SK-N-MC (cell line): ENCODE results near the gene COL15A1.

Source experiments
- DNase-seq: peaks from one replicate; pipeline ENCODE4 v3.0.0-alpha.2; 2011; ENCODE audit warnings: low read depth, low spot score
- H3K27ac ChIP-seq: fragments of 200-600 bp; sonication (generic); 2 replicates; pipeline ENCODE4 v1.5.1; 2016; ENCODE audit warnings: mixed run types
- H3K36me3 ChIP-seq: fragments of 200-600 bp; sonication (generic); 2 replicates; pipeline ENCODE4 v1.6.1; 2017; ENCODE audit warnings: antibody characterized with exemption, low read length, mixed read lengths; ENCODE audit not compliant: insufficient read depth
- H3K4me3 ChIP-seq: fragments of 200-600 bp; sonication (generic); 2 replicates; pipeline ENCODE4 v1.5.1; 2016
- H3K9ac ChIP-seq: fragments of 200-600 bp; sonication (generic); 2 replicates; pipeline ENCODE4 v1.8.0; 2017; ENCODE audit warnings: mixed run types, mixed read lengths; ENCODE audit not compliant: insufficient read length
- H3K9me3 ChIP-seq: fragments of 200-600 bp; sonication (generic); 2 replicates; pipeline ENCODE4 v1.6.1; 2017; ENCODE audit warnings: low read depth, mild to moderate bottlenecking, antibody characterized with exemption, low read length, moderate library complexity, mixed read lengths
- EZH2 ChIP-seq: fragments of 200-600 bp; sonication (generic); IDR thresholded peaks from one replicate; pipeline ENCODE4 v1.6.1; 2017; ENCODE audit warnings: antibody characterized with exemption
- FOXP2 ChIP-seq: optimal IDR thresholded peaks from 2 replicates; pipeline ENCODE3; 2011; ENCODE audit warnings: mild to moderate bottlenecking, moderate library complexity; ENCODE audit not compliant: insufficient read depth; ENCODE audit errors: extremely low read length, control extremely low read depth
- POLR2AphosphoS5 ChIP-seq: IDR thresholded peaks from 2 replicates; pipeline ENCODE4 v1.6.1; 2012; ENCODE audit warnings: mild to moderate bottlenecking, low read depth, low read length, borderline replicate concordance

The COL15A1 gene

DNA sequence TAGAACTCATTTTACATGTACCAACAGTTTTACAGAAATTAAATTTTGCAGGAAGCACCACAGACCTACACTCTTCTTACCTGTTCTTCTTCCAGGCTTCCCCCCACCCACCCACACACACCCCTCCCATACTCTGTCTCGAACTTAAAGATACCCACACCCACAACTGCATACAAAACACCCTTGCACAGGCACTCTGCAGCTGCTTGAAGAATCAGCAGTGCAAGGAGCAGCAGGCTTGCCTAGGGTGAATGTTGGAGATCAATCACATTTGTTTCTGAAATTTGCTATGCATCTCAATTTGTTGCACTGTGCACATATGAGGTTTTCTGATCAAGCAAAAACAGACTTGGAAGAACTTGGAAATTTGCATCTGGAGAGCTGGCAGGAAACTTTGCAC lies 83.7 kb downstream of the COL15A1 start:
- Histone ChIP-seq H3K4me3 (no peak overlapping the region), H3K9me3 (no peaks in the 10 kb centered on the region), H3K9ac (no peak overlapping the region), H3K36me3 (no peaks in the 10 kb centered on the region), H3K27ac (no peak overlapping the region)
- TF ChIP-seq FOXP2 (no peak), EZH2 (no peak), POLR2AphosphoS5 (no peak)
- no peak for DNase-seq

DNA sequence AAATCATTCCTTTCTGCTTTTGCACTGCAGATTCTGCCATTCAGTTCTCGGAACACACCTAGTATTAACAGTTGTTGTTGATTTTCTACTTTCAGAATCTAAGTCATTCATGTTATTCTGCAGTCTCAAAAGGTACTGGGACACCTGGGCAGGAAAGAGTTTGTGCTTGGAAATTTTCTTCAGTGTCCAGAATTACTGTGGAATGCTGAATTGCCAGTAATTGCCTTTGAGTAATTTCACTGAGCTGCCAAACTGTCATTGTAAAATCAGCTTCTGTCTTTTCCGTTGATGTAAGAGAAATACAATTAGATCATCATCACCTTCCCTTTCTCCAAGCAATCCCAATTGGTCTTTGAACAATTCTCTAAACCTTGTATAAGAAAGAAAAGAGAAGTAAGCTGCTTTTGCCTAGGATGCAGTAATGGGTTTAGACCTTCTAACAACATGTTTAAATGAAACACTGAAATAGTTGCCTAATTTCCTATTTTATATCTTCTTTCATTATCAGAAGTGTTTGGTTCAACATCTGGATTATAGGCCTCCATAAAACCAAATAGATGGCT lies 85.5 kb downstream of the COL15A1 start:
- Histone ChIP-seq H3K36me3 (no peaks in the 10 kb centered on the region), H3K27ac (no peak overlapping the region), H3K4me3 (no peak overlapping the region), H3K9ac (no peak overlapping the region), H3K9me3 (no peaks in the 10 kb centered on the region)
- DNase-seq: no peak
- TF ChIP-seq POLR2AphosphoS5 (no peak), EZH2 (no peak), FOXP2 (no peak)

DNA sequence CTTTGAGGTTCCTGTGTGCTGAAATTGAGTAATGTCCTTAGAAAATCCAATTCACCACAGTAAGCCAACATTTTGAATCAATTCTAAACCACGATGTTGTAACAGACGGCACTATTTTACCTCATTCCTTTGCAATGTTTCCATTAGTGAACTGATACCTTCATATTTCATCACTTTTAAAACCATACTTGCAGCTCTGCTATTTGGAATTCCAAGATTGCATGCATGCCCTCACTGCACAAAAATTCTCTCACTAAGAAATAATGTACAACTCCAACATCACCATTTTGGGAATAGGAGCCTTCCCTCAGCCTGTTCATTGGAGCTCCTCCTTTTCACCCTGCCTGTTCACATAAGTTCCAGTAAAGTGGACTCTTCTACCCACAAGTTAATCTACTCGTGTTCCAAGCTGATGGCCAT lies 86.4 kb downstream of the COL15A1 start:
- TF ChIP-seq FOXP2 (no peak), POLR2AphosphoS5 (no peak), EZH2 (no peak)
- Histone ChIP-seq H3K27ac (no peak overlapping the region), H3K9ac (no peak overlapping the region), H3K4me3 (no peak overlapping the region), H3K36me3 (no peaks in the 10 kb centered on the region), H3K9me3 (no peaks in the 10 kb centered on the region)
- no peak for DNase-seq

DNA sequence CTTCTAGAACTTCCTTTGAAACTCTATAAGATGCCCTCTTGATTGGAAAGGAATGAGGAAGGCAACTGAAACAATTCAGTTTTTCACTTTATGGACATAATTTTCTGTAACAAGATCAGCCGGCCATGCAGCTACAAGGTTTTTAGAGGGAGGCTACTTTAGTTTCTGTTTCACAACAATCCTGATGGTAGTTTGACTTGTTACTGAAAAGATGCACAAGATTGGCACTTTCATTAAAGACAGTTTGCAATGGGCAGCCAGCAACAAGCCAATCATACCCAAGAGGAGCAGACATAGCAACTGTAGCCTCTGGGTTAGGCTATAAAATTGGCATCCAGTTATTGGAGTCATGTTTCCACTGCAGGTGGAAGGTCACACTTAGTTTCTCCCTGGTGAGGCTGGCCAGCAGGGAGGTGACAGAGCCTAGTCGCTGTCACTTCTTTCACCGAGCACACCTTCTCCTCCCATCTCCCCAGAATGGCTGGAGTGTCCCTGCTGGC lies 87.0 kb downstream of the COL15A1 start:
- Histone ChIP-seq H3K27ac (no peak overlapping the region), H3K9ac (no peak overlapping the region), H3K4me3 (no peak overlapping the region), H3K36me3 (no peaks in the 10 kb centered on the region), H3K9me3 (no peaks in the 10 kb centered on the region)
- TF ChIP-seq FOXP2 (no peak), EZH2 (no peak), POLR2AphosphoS5 (no peak)
- no peak for DNase-seq

DNA sequence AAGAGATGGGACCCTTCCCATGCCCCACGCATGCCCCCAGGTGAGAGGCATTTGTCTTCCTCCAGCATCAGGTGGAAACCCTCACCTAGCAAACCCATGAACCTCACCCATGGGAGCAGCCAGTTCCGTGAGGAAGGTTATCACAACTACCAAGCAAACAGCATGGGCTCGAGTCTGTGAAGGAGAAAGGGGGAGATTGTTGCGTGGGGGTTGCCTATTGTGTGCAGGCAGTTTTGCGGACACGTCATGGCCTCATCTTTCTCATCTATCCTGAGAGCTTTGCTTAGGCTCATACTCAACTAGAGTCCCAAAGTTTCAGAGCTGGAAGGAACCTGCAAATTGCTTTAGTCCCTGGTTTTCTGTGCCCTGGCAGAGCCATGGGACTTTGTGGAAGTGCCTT lies 87.6 kb downstream of the COL15A1 start:
- no peak for DNase-seq
- no peaks in the 10 kb centered on the region for H3K9me3 ChIP-seq
- H3K36me3 ChIP-seq: no peaks in the 10 kb centered on the region
- TF ChIP-seq FOXP2: no peak
- TF ChIP-seq EZH2: no peak
- TF ChIP-seq POLR2AphosphoS5: no peak
- no peak overlapping the region for H3K4me3 ChIP-seq
- no peak overlapping the region for H3K9ac ChIP-seq
- H3K27ac ChIP-seq: no peak overlapping the region

DNA sequence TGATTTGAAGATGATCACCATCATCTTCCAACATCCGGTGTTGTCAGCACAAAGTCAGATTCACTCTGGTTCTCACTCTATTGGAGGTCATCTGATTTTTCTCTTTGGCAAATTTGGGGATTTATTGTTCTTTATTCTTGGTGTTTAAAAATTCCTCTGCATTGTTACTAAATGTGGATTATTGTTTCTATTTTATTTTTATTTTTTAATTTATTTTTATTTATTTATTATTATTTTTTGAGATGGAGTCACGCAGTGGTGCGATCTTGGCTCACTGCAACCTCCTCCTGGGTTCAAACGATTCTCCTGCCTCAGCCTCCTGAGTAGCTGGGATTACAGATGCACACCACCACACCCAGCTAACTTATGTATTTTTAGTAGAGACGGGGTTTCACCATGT lies 88.3 kb downstream of the COL15A1 start:
- DNase-seq: no peak
- H3K36me3 ChIP-seq: no peaks in the 10 kb centered on the region
- H3K4me3 ChIP-seq: no peak overlapping the region
- no peak for TF ChIP-seq EZH2
- H3K27ac ChIP-seq: no peak overlapping the region
- H3K9ac ChIP-seq: no peak overlapping the region
- H3K9me3 ChIP-seq: no peaks in the 10 kb centered on the region

DNA sequence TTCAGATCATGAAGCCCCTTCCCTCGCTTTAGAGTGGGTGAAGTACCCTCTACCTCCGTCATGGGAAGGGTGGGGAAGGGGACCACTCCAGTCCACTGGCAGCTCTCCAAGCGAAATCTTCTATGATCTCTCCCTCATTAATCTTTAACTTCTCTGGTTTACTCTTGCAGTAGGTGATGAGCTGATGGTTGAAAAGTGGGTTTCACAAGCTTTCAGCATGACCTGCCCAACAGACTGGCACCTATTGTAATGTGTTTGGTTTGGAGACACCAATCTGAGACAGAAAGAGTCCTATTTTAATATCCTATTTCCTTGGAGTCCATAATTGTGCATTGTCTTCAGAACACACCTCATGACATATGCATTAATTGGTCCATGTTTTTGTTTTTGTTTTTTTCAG lies 90.4 kb downstream of the COL15A1 start:
- no peak overlapping the region for H3K9ac ChIP-seq
- DNase-seq: no peak
- H3K27ac ChIP-seq: no peak overlapping the region
- no peaks in the 10 kb centered on the region for H3K9me3 ChIP-seq
- no peak for TF ChIP-seq FOXP2
- TF ChIP-seq EZH2: no peak
- TF ChIP-seq POLR2AphosphoS5: no peak
- H3K4me3 ChIP-seq: no peak overlapping the region
- no peaks in the 10 kb centered on the region for H3K36me3 ChIP-seq

DNA sequence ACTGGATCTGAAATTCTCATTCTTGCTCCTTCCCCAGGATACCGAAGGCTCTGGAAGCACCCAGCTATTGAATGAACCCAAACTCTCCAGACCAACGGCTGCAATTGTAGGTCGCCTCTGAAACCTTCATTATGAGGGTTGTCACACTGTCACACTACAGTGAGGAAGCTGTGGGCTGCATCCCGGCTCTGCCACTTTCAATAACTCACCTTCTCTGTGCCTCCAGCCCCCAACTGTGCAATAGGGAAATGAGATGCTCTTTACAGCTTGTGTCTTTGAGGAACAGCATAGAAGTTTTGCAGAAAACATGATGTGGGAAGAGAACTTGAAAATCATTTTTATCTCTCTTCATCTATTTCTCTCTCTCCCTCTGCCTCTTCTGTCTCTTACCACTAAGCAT lies 91.6 kb downstream of the COL15A1 start:
- DNase-seq: no peak
- no peaks in the 10 kb centered on the region for H3K9me3 ChIP-seq
- no peak overlapping the region for H3K4me3 ChIP-seq
- no peak overlapping the region for H3K27ac ChIP-seq
- H3K9ac ChIP-seq: no peak overlapping the region
- H3K36me3 ChIP-seq: no peaks in the 10 kb centered on the region
- TF ChIP-seq POLR2AphosphoS5: no peak
- no peak for TF ChIP-seq FOXP2
- TF ChIP-seq EZH2: no peak

DNA sequence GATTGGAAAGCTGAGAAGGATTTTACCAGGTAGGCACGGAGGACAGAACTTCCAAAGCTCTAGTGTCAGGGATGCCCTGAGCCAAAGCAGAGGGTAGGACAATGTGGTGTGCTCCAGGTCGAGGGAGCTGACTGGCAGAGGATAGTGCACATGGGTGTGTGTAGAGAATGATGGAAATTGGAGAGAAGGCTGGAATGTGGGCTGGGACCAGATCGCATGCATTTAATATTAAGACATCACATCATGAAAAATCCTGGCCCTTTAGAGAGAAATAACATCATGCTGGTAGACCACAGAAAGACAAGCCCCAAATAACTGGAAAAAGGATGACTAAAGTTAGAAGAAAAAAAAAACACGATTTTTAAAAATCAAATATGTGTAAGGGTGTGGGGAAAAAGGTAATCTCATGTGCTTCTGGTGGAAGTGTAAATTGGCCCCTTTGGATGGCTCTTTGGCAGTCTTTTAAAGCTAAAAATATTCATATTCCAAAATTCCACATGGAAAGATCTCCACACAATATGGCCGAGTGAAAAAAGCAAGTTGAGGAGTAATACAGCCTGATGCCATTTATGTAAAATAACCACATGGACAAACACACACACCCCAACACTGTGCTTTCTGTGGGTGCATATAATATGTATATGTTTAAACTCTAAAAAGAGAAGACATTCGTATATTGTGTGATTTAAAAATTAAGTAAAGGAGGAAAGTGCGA lies 94.2 kb downstream of the COL15A1 start:
- TF ChIP-seq EZH2 (no peak), FOXP2 (no peak), POLR2AphosphoS5 (no peak)
- DNase-seq: no peak
- Histone ChIP-seq H3K9ac (no peak overlapping the region), H3K27ac (no peak overlapping the region), H3K36me3 (no peaks in the 10 kb centered on the region), H3K9me3 (no peaks in the 10 kb centered on the region), H3K4me3 (no peak overlapping the region)
